Neural cell (in vitro differentiated cells): ENCODE data around the gene LCNL1. TPM values are rescaled to one million over a fixed set of nuclear protein-coding genes. Genes with fewer than 3 reads are reported as not detected.

Source experiments
- H2AFZ ChIP-seq: fragments of 200-600, 300-800 bp; sonication (generic), shearing (Covaris generic); 2 replicates; pipeline ENCODE4 v1.6.0; 2014; ENCODE audit warnings: low read depth, mild to moderate bottlenecking, antibody characterized with exemption, low read length, moderate library complexity
- H3F3A ChIP-seq: fragments of 200-600 bp; shearing (Covaris generic); 2 replicates; pipeline ENCODE4 v1.6.1; 2016; ENCODE audit warnings: mild to moderate bottlenecking, moderate library complexity, mixed read lengths, antibody characterized with exemption, low read length; ENCODE audit not compliant: insufficient read depth, poor library complexity, severe bottlenecking
- H3K27ac ChIP-seq: fragments of 200-600, 300-800 bp; sonication (generic), shearing (Covaris generic); 2 replicates; pipeline ENCODE4 v1.5.1; 2014; ENCODE audit warnings: mild to moderate bottlenecking, low read length, moderate library complexity
- H3K27me3 ChIP-seq: fragments of 300-800, 200-600 bp; sonication (generic), shearing (Covaris generic); 2 replicates; pipeline ENCODE4 v1.6.0; 2014; ENCODE audit warnings: mild to moderate bottlenecking, low read depth, low read length, moderate library complexity; ENCODE audit not compliant: insufficient read depth
- H3K36me3 ChIP-seq: fragments of 300-800, 200-600 bp; sonication (generic), shearing (Covaris generic); 2 replicates; pipeline ENCODE4 v1.5.1; 2014; ENCODE audit warnings: mild to moderate bottlenecking, antibody characterized with exemption, low read length, moderate library complexity; ENCODE audit not compliant: insufficient read depth
- H3K4me2 ChIP-seq: fragments of 300-800, 200-600 bp; sonication (generic), shearing (Covaris generic); 2 replicates; pipeline ENCODE4 v1.6.0; 2014; ENCODE audit warnings: mild to moderate bottlenecking, low read length
- H3K4me3 ChIP-seq: fragments of 300-800, 200-600 bp; sonication (generic), shearing (Covaris generic); 2 replicates; pipeline ENCODE4 v1.5.1; 2014; ENCODE audit warnings: mild to moderate bottlenecking, low read length, moderate library complexity
- H3K79me2 ChIP-seq: fragments of 200-600 bp; shearing (Covaris generic); replicated peaks from 2 replicates; pipeline ENCODE4 v1.6.0; 2014; ENCODE audit warnings: mild to moderate bottlenecking, low read length, moderate library complexity; ENCODE audit not compliant: insufficient read depth
- H3K9ac ChIP-seq: fragments of 300-800, 200-600 bp; sonication (generic), shearing (Covaris generic); 2 replicates; pipeline ENCODE4 v1.6.1; 2016; ENCODE audit warnings: mild to moderate bottlenecking, low read length, mixed read lengths
- H3K9me2 ChIP-seq: fragments of 200-600 bp; shearing (Covaris generic); 2 replicates; pipeline ENCODE4 v1.6.1; 2016; ENCODE audit warnings: mild to moderate bottlenecking, low read length, mixed read lengths; ENCODE audit not compliant: insufficient read depth
- H3K9me3 ChIP-seq: fragments of 200-600, 300-800 bp; sonication (generic), shearing (Covaris generic); 2 replicates; pipeline ENCODE4 v1.6.1; 2016; ENCODE audit warnings: mild to moderate bottlenecking, mixed run types, low read length, moderate library complexity, mixed read lengths
- H4K20me1 ChIP-seq: fragments of 200-600 bp; shearing (Covaris generic); 2 replicates; pipeline ENCODE4 v1.6.1; 2016; ENCODE audit warnings: mild to moderate bottlenecking, mixed run types; ENCODE audit not compliant: insufficient read depth
- CTCF ChIP-seq: fragments of 450-650 bp; IDR thresholded peaks from 2 replicates; pipeline ENCODE4 v1.5.1; 2014; ENCODE audit warnings: antibody characterized with exemption, mild to moderate bottlenecking, moderate library complexity; ENCODE audit not compliant: poor library complexity, severe bottlenecking
- EP300 ChIP-seq: fragments of 450-650 bp; conservative IDR thresholded peaks from 2 replicates; pipeline ENCODE4 v1.6.1; 2014; ENCODE audit warnings: antibody characterized with exemption, mild to moderate bottlenecking, moderate library complexity; ENCODE audit not compliant: poor library complexity, severe bottlenecking
- MXI1 ChIP-seq: fragments of 450-650 bp; conservative IDR thresholded peaks from 2 replicates; pipeline ENCODE4 v1.6.1; 2014; ENCODE audit warnings: antibody characterized with exemption, mild to moderate bottlenecking; ENCODE audit not compliant: poor library complexity, severe bottlenecking
- POLR2AphosphoS5 ChIP-seq: IDR thresholded peaks from 2 replicates; pipeline ENCODE4 v1.6.1; 2012
- RAD21 ChIP-seq: fragments of 450-650 bp; conservative IDR thresholded peaks from 2 replicates; pipeline ENCODE4 v1.6.1; 2014; ENCODE audit warnings: antibody characterized with exemption, mild to moderate bottlenecking, moderate library complexity
- TAF1 ChIP-seq: IDR thresholded peaks from 2 replicates; pipeline ENCODE4 v1.6.1; 2012; ENCODE audit warnings: low read depth
- polyA plus RNA-seq: library from polyadenylated mRNA; depleted of rRNA; stranded (reverse); fragments of >200 nt; gene quantifications from 2 replicates; pipeline ENCODE4 v1.2.3, GENCODE V29; 2014

The LCNL1 gene
- polyA plus RNA-seq, 1 donor from 2014 or later, result not detected

GRCh38 chr9:136937186-136938001, 45.4 kb upstream of the LCNL1 start:
- Histone ChIP-seq H4K20me1 (no peaks in the 10 kb centered on the region), H3K79me2 (no peaks in the 10 kb centered on the region), H3K27ac (no peak overlapping the region), H3K27me3 (no peaks in the 10 kb centered on the region), H3K9me3 (no peaks in the 10 kb centered on the region), H3K9me2 (no peaks in the 10 kb centered on the region), H3F3A (no peaks in the 10 kb centered on the region), H3K4me3 (no peak overlapping the region), H3K9ac (no peak overlapping the region), H3K4me2 (no peak overlapping the region), H3K36me3 (peaks cover 6% of the 10 kb centered on the region), H2AFZ (no peak overlapping the region)
- no peak for TF ChIP-seq EP300
- TF ChIP-seq POLR2AphosphoS5, result no peak
- TF ChIP-seq CTCF, result no peak

GRCh38 chr9:136939431-136939995, 43.3 kb upstream of the LCNL1 start:
- no peaks in the 10 kb centered on the region for H4K20me1 ChIP-seq
- H3K27me3 ChIP-seq, result no peaks in the 10 kb centered on the region
- no peak overlapping the region for H3K9ac ChIP-seq
- no peak overlapping the region for H2AFZ ChIP-seq
- no peaks in the 10 kb centered on the region for H3F3A ChIP-seq
- H3K79me2 ChIP-seq, result peaks cover 8% of the 10 kb centered on the region
- no peak for TF ChIP-seq RAD21
- TF ChIP-seq CTCF, result no peak
- TF ChIP-seq TAF1, result no peak
- H3K4me3 ChIP-seq, result no peak overlapping the region
- H3K4me2 ChIP-seq, result no peak overlapping the region
- H3K9me3 ChIP-seq, result no peaks in the 10 kb centered on the region
- H3K9me2 ChIP-seq, result no peaks in the 10 kb centered on the region
- H3K36me3 ChIP-seq, result peaks cover 6% of the 10 kb centered on the region
- H3K27ac ChIP-seq, result no peak overlapping the region

- no peak overlapping the region for H3K9ac ChIP-seq
- no peaks in the 10 kb centered on the region for H3K9me3 ChIP-seq
- H4K20me1 ChIP-seq, result no peaks in the 10 kb centered on the region
- H3F3A ChIP-seq, result no peaks in the 10 kb centered on the region
- H2AFZ ChIP-seq, result no peak overlapping the region
- H3K27ac ChIP-seq, result no peak overlapping the region
- H3K9me2 ChIP-seq, result no peaks in the 10 kb centered on the region
- no peak for TF ChIP-seq EP300
- TF ChIP-seq MXI1, result no peak
- TF ChIP-seq POLR2AphosphoS5, result no peak
- no peak overlapping the region for H3K4me3 ChIP-seq
- H3K27me3 ChIP-seq, result no peaks in the 10 kb centered on the region
- H3K79me2 ChIP-seq, result peaks cover 8% of the 10 kb centered on the region
- H3K4me2 ChIP-seq, result no peak overlapping the region
- peaks cover 6% of the 10 kb centered on the region for H3K36me3 ChIP-seq
Measured at GRCh38 chr9:136939996-136940525, 42.7 kb upstream of the LCNL1 start.
